Measurements from ENCODE around the gene MUC2. TPM values are rescaled to one million over a fixed set of nuclear protein-coding genes. Genes with fewer than 3 reads are reported as not detected.

Gene MUC2
- total and polyA plus RNA-seq, 2 donors (not counting 1 experiment from before 2014, with no cell fraction given): not detected

DNA sequence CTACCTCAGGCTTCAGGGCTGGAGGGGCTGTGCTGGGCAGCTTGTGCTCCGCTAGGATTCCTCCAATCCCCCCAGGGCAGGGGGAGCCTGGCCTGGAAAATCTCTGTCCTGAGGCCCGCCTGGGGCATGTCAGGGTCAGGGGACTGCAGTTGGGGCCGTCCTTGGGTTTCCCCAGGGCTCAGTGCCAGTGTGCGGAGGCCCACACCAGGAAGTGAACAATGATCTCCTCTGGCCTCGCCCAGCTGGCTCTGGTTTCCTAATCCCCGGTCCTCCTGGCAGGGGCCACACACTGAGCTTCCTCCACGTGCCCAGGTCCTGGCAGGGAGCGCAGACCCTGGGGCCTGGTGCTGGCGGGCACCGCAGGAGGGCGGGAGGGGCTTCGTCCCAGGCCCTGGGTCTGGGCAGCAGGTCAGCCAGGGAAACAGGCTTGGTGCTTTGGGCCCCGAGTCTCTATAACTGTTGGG, 1.4 kb upstream of the MUC2 start:
- H4K20me1 ChIP-seq (ENCODE audit: control insufficient read depth, insufficient read depth, low read length, poor library complexity, severe bottlenecking): no peaks in the 10 kb centered on the region
- no peak overlapping the region for H3K4me3 Mint-ChIP-seq
- no peak for TF ChIP-seq EZH2 (IDR thresholded peaks at IDR 0.05; ENCODE audit: borderline replicate concordance, insufficient read depth, low read depth, low read length, poor library complexity, severe bottlenecking)
- TF ChIP-seq, protein P1, sequence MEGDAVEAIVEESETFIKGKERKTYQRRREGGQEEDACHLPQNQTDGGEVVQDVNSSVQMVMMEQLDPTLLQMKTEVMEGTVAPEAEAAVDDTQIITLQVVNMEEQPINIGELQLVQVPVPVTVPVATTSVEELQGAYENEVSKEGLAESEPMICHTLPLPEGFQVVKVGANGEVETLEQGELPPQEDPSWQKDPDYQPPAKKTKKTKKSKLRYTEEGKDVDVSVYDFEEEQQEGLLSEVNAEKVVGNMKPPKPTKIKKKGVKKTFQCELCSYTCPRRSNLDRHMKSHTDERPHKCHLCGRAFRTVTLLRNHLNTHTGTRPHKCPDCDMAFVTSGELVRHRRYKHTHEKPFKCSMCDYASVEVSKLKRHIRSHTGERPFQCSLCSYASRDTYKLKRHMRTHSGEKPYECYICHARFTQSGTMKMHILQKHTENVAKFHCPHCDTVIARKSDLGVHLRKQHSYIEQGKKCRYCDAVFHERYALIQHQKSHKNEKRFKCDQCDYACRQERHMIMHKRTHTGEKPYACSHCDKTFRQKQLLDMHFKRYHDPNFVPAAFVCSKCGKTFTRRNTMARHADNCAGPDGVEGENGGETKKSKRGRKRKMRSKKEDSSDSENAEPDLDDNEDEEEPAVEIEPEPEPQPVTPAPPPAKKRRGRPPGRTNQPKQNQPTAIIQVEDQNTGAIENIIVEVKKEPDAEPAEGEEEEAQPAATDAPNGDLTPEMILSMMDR (IDR thresholded peaks at IDR 0.05): no peak
- no peak overlapping the region for H3K4me3 ChIP-seq (ENCODE audit: control extremely low read depth in 1 of 5, extremely low read depth in 1 of 5, insufficient read depth in 1 of 5, low read depth in 2 of 5, low read length in 4 of 5)
- no peak overlapping the region for H3K27ac ChIP-seq (ENCODE audit: low read length in 2 of 2)
- ATAC-seq (ENCODE audit: low read depth) (no peak), DNase-seq (no peak)
- 40% methylated on average over 13 of the region's 13 CpGs for WGBS (ENCODE audit: insufficient coverage)
- H3K9me3 Mint-ChIP-seq (ENCODE audit: insufficient read depth): no peaks in the 10 kb centered on the region
- H3K27ac Mint-ChIP-seq: no peak overlapping the region
- intact Hi-C loops (cut with micrococcal nuclease): no loop called here
- H3K9me3 ChIP-seq (ENCODE audit: control extremely low read depth in 1 of 3, control insufficient read depth in 2 of 3, insufficient read depth in 1 of 3, low read length in 2 of 3): no peaks in the 10 kb centered on the region
- POLR2A ChIA-PET: no interaction called here
- H3K79me2 ChIP-seq (ENCODE audit: control insufficient read depth, insufficient read depth, low read length): no peaks in the 10 kb centered on the region
- H3K27me3 ChIP-seq (replicated peaks in 1 of 4; ENCODE audit: control extremely low read depth in 1 of 4, control insufficient read depth in 3 of 4, insufficient read depth in 4 of 4, low read length in 3 of 4): peaks cover 0 to 2% (median under 1%) of the 10 kb centered on the region in 4 experiments
- no peak overlapping the region for H3K4me2 ChIP-seq (replicated peaks; ENCODE audit: low read depth, low read length, poor library complexity, severe bottlenecking)
- H3K4me1 ChIP-seq (ENCODE audit: control insufficient read depth in 2 of 2, insufficient read depth in 2 of 2, low read length in 2 of 2): no peaks in the 10 kb centered on the region
- peaks cover 6% of the 10 kb centered on the region for H3K27me3 Mint-ChIP-seq
- no peaks in the 10 kb centered on the region for H3K36me3 ChIP-seq (replicated peaks in 1 of 2; ENCODE audit: control extremely low read depth in 1 of 2, control insufficient read depth in 1 of 2, extremely low read depth in 1 of 2, insufficient read depth in 2 of 2, low read length in 1 of 2)
- H3K4me1 Mint-ChIP-seq: no peaks in the 10 kb centered on the region
- H2AFZ ChIP-seq (ENCODE audit: insufficient read depth, low read depth, low read length, poor library complexity, severe bottlenecking): no peak overlapping the region
- CTCF ChIA-PET: no interaction called here
- H3K9ac ChIP-seq (ENCODE audit: low read length): no peak overlapping the region

DNA sequence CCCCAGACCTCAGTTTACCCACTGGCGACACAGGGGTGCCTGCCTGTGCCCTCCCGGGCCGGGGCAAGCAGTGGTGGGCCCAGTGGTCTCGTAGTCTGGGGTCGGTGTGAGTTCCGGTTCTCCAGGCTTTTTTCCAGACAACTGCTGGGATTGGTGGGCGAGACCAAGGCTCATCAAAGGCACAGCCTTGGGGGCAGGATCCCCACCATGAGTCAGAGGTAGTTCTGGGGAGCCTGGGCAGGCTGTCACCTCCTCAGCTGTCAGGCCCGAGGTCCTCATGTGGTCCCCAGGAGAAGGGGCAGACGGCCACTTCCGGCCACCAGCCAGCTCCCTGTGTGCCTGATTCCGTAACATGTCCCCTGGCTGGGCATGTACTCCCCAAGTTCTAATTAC, 827 bp upstream of the MUC2 start:
- H3K9me3 ChIP-seq (ENCODE audit: control extremely low read depth in 1 of 3, control insufficient read depth in 2 of 3, insufficient read depth in 1 of 3, low read length in 2 of 3): no peaks in the 10 kb centered on the region
- DNase-seq (no peak), ATAC-seq (ENCODE audit: low read depth) (no peak)
- intact Hi-C loops (cut with micrococcal nuclease): no loop called here
- H3K27ac Mint-ChIP-seq: no peak overlapping the region
- CTCF ChIA-PET: no interaction called here
- no peak overlapping the region for H3K4me3 Mint-ChIP-seq
- POLR2A ChIA-PET: no interaction called here
- 82% methylated on average over 11 of the region's 11 CpGs for WGBS (ENCODE audit: insufficient coverage)
- H3K27me3 ChIP-seq (replicated peaks in 1 of 4; ENCODE audit: control extremely low read depth in 1 of 4, control insufficient read depth in 3 of 4, insufficient read depth in 4 of 4, low read length in 3 of 4): peaks cover 0 to 2% (median under 1%) of the 10 kb centered on the region in 4 experiments
- TF ChIP-seq, protein P1 (IDR thresholded peaks at IDR 0.05): no peak
- TF ChIP-seq EZH2 (IDR thresholded peaks at IDR 0.05; ENCODE audit: borderline replicate concordance, insufficient read depth, low read depth, low read length, poor library complexity, severe bottlenecking): no peak
- H3K9me3 Mint-ChIP-seq (ENCODE audit: insufficient read depth): no peaks in the 10 kb centered on the region
- H3K27ac ChIP-seq (ENCODE audit: low read length in 2 of 2): no peak overlapping the region
- H3K9ac ChIP-seq (ENCODE audit: low read length): no peak overlapping the region
- H3K4me2 ChIP-seq (replicated peaks; ENCODE audit: low read depth, low read length, poor library complexity, severe bottlenecking): no peak overlapping the region
- no peak overlapping the region for H3K4me3 ChIP-seq (ENCODE audit: control extremely low read depth in 1 of 5, extremely low read depth in 1 of 5, insufficient read depth in 1 of 5, low read depth in 2 of 5, low read length in 4 of 5)
- H2AFZ ChIP-seq (ENCODE audit: insufficient read depth, low read depth, low read length, poor library complexity, severe bottlenecking): no peak overlapping the region
- peaks cover 6% of the 10 kb centered on the region for H3K27me3 Mint-ChIP-seq
- H4K20me1 ChIP-seq (ENCODE audit: control insufficient read depth, insufficient read depth, low read length, poor library complexity, severe bottlenecking): no peaks in the 10 kb centered on the region
- no peaks in the 10 kb centered on the region for H3K4me1 Mint-ChIP-seq
- H3K36me3 ChIP-seq (replicated peaks in 1 of 2; ENCODE audit: control extremely low read depth in 1 of 2, control insufficient read depth in 1 of 2, extremely low read depth in 1 of 2, insufficient read depth in 2 of 2, low read length in 1 of 2): no peaks in the 10 kb centered on the region
- no peaks in the 10 kb centered on the region for H3K4me1 ChIP-seq (ENCODE audit: control insufficient read depth in 2 of 2, insufficient read depth in 2 of 2, low read length in 2 of 2)
- H3K79me2 ChIP-seq (ENCODE audit: control insufficient read depth, insufficient read depth, low read length): no peaks in the 10 kb centered on the region
